ENCODE measurements around the gene MRPS6. TPM values are rescaled to one million over a fixed set of nuclear protein-coding genes. Genes with fewer than 3 reads are reported as not detected.

The MRPS6 gene
- total RNA-seq, 1 experiment from 2014 or later = 55.1 TPM

DNA sequence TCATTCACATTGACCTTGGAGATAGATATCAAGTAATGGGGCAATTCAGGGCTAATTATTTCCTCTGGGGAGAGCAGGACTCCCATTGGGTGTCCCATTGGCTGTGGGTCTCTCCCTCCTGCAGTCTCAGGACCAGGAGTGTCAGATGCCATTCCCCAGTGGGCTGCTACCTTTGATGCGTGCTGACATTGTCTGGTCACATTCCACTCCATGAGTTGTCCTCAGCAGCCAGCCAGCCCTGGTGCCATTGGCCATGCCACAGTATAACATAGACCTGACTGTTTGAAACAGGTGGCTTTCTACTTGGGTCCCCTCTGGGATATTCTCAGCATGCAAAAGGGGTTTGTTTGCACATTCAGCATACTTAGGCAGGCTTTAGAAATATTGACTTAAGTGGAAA is 118.5 kb downstream of the MRPS6 start:
- ATAC-seq (no peak), DNase-seq (ENCODE audit: low read depth, low spot score) (no peak)
- ChIA-PET RAD21 (ENCODE audit: low non-redundant PET in 1 of 2, low total read pairs in 2 of 2, uncharacterized antibody in 2 of 2, unreplicated experiment in 2 of 2) (no interaction called here), POLR2A (no interaction called here), CTCF (interaction anchor here (1.0 kb wide), 1 partner anchor 10 kb away, joined by 3 read pairs; no protein-coding TSS in a partner anchor)
- Histone ChIP-seq H3K4me2 (ENCODE audit: low read length) (no peak overlapping the region), H3K36me3 (ENCODE audit: control insufficient read depth in 1 of 2, insufficient read depth in 2 of 2, low read length in 2 of 2) (no peaks in the 10 kb centered on the region), H4K20me1 (ENCODE audit: insufficient read depth) (no peaks in the 10 kb centered on the region), H3K9me3 (ENCODE audit: control insufficient read depth in 1 of 2, insufficient read depth in 1 of 2, low read depth in 1 of 2, low read length in 2 of 2) (no peaks in the 10 kb centered on the region), H3K79me2 (ENCODE audit: insufficient read depth, low read length) (no peaks in the 10 kb centered on the region), H3K4me1 (ENCODE audit: control insufficient read depth in 1 of 2, insufficient read depth in 2 of 2, low read length in 2 of 2) (no peaks in the 10 kb centered on the region), H3K9me2 (ENCODE audit: insufficient read depth) (no peaks in the 10 kb centered on the region), H3K27me3 (ENCODE audit: insufficient read depth, low read length) (no peaks in the 10 kb centered on the region), H3K9ac (ENCODE audit: low read length) (no peak overlapping the region), H3K4me3 (replicated peaks in 1 of 2; ENCODE audit: low read depth in 1 of 2, low read length in 2 of 2) (no peak overlapping the region), H3K27ac (ENCODE audit: low read depth, low read length) (no peak overlapping the region), H2AFZ (ENCODE audit: low read depth, low read length, poor library complexity, severe bottlenecking) (no peak overlapping the region)
- no TSS peak for BruUV-seq (replicated peaks)
- TF ChIP-seq ZNF274 (IDR thresholded peaks at IDR 0.05; ENCODE audit: low read depth, low read length) (no peak), ELF1 (IDR thresholded peaks at IDR 0.05; ENCODE audit: borderline replicate concordance, low read depth) (no peak), EZH2 (IDR thresholded peaks at IDR 0.05) (no peak), SP1 (IDR thresholded peaks at IDR 0.05; ENCODE audit: low read depth) (no peak)
- intact Hi-C loops (cut with micrococcal nuclease) = no loop called here

Other genes starting within 250 kb of the MRPS6 start
- 238 TPM for gene ATP5PO, start 157.8 kb upstream of the MRPS6 start, total RNA-seq (2021; ENCODE audit: unreplicated experiment)
- gene SLC5A3, start within 50 bp of the MRPS6 start, total RNA-seq (2021; ENCODE audit: unreplicated experiment) = 11.8 TPM